GM21737 (cell line): Measurements from ENCODE around the gene CRCP.
"Not testable (repeated sequence)": the region's sequence is repeated elsewhere in the genome, so short reads cannot be mapped to it uniquely, and the experiment has no call there.

Source experiments
- ATAC-seq: cut with Tn5 transposase; IDR thresholded peaks from one replicate; pipeline ENCODE4 v1.9.1; 2021; ENCODE audit warnings: mild to moderate bottlenecking, moderate library complexity; ENCODE audit not compliant: unreplicated experiment

The CRCP gene

GRCh38 chr7:66105263-66105748, 9.3 kb upstream of the CRCP start:
- ATAC-seq = no peak

GRCh38 chr7:66108410-66108809, 6.2 kb upstream of the CRCP start:
- ATAC-seq = not testable (repeated sequence)

- ATAC-seq = no peak
Measured at GRCh38 chr7:66110856-66111255, 3.8 kb upstream of the CRCP start.

- ATAC-seq = not testable (repeated sequence)
Measured at GRCh38 chr7:66116680-66117420, 2.2 kb downstream of the CRCP start.

- ATAC-seq = no peak
Measured at GRCh38 chr7:66118603-66119002, 4.0 kb downstream of the CRCP start.

GRCh38 chr7:66119245-66119850, 4.7 kb downstream of the CRCP start:
- ATAC-seq = no peak

GRCh38 chr7:66123175-66123528, 8.5 kb downstream of the CRCP start:
- ATAC-seq = no peak

GRCh38 chr7:66124569-66124861, 9.9 kb downstream of the CRCP start:
- ATAC-seq = not testable (repeated sequence)

- ATAC-seq = no peak
Measured at GRCh38 chr7:66125052-66125694, 10.5 kb downstream of the CRCP start.

- ATAC-seq = not testable (repeated sequence)
Measured at GRCh38 chr7:66125781-66126352, 11.2 kb downstream of the CRCP start.

GRCh38 chr7:66127172-66127571, 12.5 kb downstream of the CRCP start:
- ATAC-seq = not testable (repeated sequence)

GRCh38 chr7:66138994-66139752, 24.5 kb downstream of the CRCP start:
- ATAC-seq = no peak

GRCh38 chr7:66140924-66141323, 26.3 kb downstream of the CRCP start:
- no peak for ATAC-seq

GRCh38 chr7:66142334-66142733, 27.7 kb downstream of the CRCP start:
- no peak for ATAC-seq

- no peak for ATAC-seq
Measured at GRCh38 chr7:66142996-66143395, 28.3 kb downstream of the CRCP start.

GRCh38 chr7:66143876-66144332, 29.3 kb downstream of the CRCP start:
- ATAC-seq = no peak

- ATAC-seq = no peak
Measured at GRCh38 chr7:66145400-66146104, 30.9 kb downstream of the CRCP start.

GRCh38 chr7:66146701-66147100, 32.1 kb downstream of the CRCP start:
- no peak for ATAC-seq

GRCh38 chr7:66147657-66148056, 33.0 kb downstream of the CRCP start:
- not testable (repeated sequence) for ATAC-seq

GRCh38 chr7:66150471-66150870, 35.8 kb downstream of the CRCP start:
- no peak for ATAC-seq
